ENCODE data around the gene ST3GAL3. TPM values are rescaled to one million over a fixed set of nuclear protein-coding genes. Genes with fewer than 3 reads are reported as not detected.

The ST3GAL3 gene
- total RNA-seq, 6 experiments from 2014 or later, result 6.4 to 14.2 (median 12.0) TPM

DNA sequence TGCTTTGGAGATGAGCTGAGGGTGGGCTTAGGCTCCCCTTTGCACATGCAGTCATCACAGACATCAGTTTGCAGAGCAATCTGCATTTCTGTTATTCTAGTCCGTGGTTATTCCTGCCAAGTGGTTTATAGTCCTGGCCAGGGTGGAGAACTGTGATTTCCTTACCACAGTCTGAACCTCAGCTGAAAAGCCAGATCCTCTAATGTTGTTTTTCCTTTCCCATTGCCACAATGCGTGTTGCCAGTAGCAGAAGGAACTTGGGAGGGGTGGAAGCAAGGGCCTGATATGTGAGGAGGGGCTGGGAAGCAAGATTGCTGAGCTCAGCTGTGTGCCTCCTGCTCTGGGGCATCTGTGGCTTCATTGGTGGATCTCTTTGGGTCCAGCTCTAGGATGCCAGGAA lies 18.0 kb upstream of the ST3GAL3 start:
- Histone ChIP-seq H3K9me3 (no peaks in the 10 kb centered on the region), H3K4me1 (no peaks in the 10 kb centered on the region), H3K36me3 (peaks cover 15 to 96% (median 62%) of the 10 kb centered on the region in 4 donors), H3K27me3 (no peaks in the 10 kb centered on the region), H3K4me3 (no peak overlapping the region), H3K27ac (no peak overlapping the region)
- TF ChIP-seq, protein P1, sequence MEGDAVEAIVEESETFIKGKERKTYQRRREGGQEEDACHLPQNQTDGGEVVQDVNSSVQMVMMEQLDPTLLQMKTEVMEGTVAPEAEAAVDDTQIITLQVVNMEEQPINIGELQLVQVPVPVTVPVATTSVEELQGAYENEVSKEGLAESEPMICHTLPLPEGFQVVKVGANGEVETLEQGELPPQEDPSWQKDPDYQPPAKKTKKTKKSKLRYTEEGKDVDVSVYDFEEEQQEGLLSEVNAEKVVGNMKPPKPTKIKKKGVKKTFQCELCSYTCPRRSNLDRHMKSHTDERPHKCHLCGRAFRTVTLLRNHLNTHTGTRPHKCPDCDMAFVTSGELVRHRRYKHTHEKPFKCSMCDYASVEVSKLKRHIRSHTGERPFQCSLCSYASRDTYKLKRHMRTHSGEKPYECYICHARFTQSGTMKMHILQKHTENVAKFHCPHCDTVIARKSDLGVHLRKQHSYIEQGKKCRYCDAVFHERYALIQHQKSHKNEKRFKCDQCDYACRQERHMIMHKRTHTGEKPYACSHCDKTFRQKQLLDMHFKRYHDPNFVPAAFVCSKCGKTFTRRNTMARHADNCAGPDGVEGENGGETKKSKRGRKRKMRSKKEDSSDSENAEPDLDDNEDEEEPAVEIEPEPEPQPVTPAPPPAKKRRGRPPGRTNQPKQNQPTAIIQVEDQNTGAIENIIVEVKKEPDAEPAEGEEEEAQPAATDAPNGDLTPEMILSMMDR (IDR thresholded peaks at IDR 0.05), result no peak
- no peak for TF ChIP-seq POLR2A (IDR thresholded peaks at IDR 0.05)
- WGBS (ENCODE audit: insufficient coverage, low coverage, low lambda C conversion rate, missing lambda C conversion rate), result 100% methylated on average over 1 of the region's 2 CpGs
- intact Hi-C loops (cut with DNase I), result no loop called here
- no peak for ATAC-seq
- no peak for DNase-seq

DNA sequence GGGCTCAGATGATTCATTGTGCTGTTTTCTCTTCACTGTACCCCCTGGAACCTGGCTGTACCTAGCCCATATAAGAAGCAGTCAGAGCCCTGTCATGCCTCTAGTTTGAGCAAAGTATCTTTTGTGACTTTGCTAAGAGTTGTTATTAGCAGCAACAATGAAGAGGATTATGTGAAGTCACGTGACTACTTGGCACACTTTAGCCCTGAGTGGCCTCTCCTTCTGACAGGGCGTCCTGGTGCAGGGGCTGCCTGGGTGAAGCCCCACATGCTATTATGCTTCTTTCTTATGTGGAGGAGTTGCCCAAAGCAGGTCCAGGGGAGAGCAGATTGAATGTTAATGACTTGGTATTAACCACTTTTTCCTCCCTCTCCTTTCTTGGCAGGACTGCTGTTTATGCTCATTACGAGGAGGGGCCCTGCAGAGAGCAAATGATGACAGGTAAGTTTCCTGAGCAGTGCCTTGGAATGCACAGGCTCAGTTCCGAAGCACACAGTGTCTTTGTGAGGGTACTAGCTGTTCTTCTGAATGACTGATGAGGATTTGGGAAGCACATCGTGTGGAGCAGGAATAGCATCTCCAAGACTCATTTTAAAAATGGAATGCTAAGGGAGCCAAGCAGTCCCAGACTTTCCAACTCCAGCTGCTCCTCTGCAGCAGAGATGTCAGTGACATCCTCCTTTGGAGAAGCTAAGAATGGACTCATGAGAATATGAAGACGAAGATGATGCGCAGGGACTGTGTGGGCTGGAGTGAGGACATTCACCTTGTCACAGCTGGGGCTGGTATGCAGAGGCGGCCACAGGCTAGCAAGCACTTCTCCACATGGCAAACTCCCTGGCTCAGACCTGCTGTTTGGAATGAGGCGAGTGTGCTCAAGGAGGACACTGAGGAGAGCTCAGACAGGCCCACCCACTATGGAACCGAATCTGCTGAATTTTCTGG lies 15.2 kb upstream of the ST3GAL3 start:
- TF ChIP-seq, protein P1 (IDR thresholded peaks at IDR 0.05), result no peak
- no peak for TF ChIP-seq POLR2A (IDR thresholded peaks at IDR 0.05)
- no peaks in the 10 kb centered on the region for H3K9me3 ChIP-seq
- 87% methylated on average over 8 of the region's 10 CpGs for WGBS (ENCODE audit: insufficient coverage, low coverage, low lambda C conversion rate, missing lambda C conversion rate)
- H3K27ac ChIP-seq, result no peak overlapping the region
- H3K36me3 ChIP-seq, result peaks cover 11 to 100% (median 68%) of the 10 kb centered on the region in 4 donors
- H3K4me3 ChIP-seq, result no peak overlapping the region
- no peaks in the 10 kb centered on the region for H3K4me1 ChIP-seq
- no peak for ATAC-seq
- H3K27me3 ChIP-seq, result no peaks in the 10 kb centered on the region
- intact Hi-C loops (cut with DNase I), result no loop called here
- no peak for DNase-seq

GRCh38 chr1:43693371-43693770 lies 14.0 kb upstream of the ST3GAL3 start:
- TF ChIP-seq POLR2A (IDR thresholded peaks at IDR 0.05), result no peak
- TF ChIP-seq, protein P1 (IDR thresholded peaks at IDR 0.05), result no peak
- DNase-seq, result no peak
- Histone ChIP-seq H3K9me3 (no peaks in the 10 kb centered on the region), H3K27me3 (no peaks in the 10 kb centered on the region), H3K4me1 (no peaks in the 10 kb centered on the region), H3K4me3 (no peak overlapping the region), H3K27ac (no peak overlapping the region), H3K36me3 (peaks cover 7 to 100% (median 69%) of the 10 kb centered on the region in 4 donors)
- 75% methylated on average over 2 of the region's 6 CpGs for WGBS (ENCODE audit: insufficient coverage, low coverage, low lambda C conversion rate, missing lambda C conversion rate)
- intact Hi-C loops (cut with DNase I), result no loop called here
- no peak for ATAC-seq

- WGBS (ENCODE audit: insufficient coverage, low coverage, low lambda C conversion rate, missing lambda C conversion rate), result 92% methylated on average over 4 of the region's 5 CpGs
- H3K36me3 ChIP-seq, result peaks cover 8 to 97% (median 52%) of the 10 kb centered on the region in 4 donors
- H3K9me3 ChIP-seq, result no peaks in the 10 kb centered on the region
These were observed 8.1 kb upstream of the ST3GAL3 start for GRCh38 chr1:43699281-43699680.

More at GRCh38 chr1:43699281-43699680, 8.1 kb upstream of the ST3GAL3 start:
- ATAC-seq (no peak), DNase-seq (no peak)
- Histone ChIP-seq H3K4me3 (no peak overlapping the region), H3K4me1 (no peaks in the 10 kb centered on the region), H3K27ac (no peak overlapping the region), H3K27me3 (no peaks in the 10 kb centered on the region)
- TF ChIP-seq, protein P1 (IDR thresholded peaks at IDR 0.05), result no peak
- TF ChIP-seq POLR2A (IDR thresholded peaks at IDR 0.05), result no peak
- intact Hi-C loops (cut with DNase I), result no loop called here

All from right lobe of liver (tissue), 6 donors.